ENCODE measurements around the gene CPT1A. TPM values are rescaled to one million over a fixed set of nuclear protein-coding genes. Genes with fewer than 3 reads are reported as not detected.

Gene CPT1A
- polyA plus RNA-seq, 1 donor (not counting 4 experiments of a cell fraction or from before 2014, with no cell fraction given) = 12.9 TPM

DNA sequence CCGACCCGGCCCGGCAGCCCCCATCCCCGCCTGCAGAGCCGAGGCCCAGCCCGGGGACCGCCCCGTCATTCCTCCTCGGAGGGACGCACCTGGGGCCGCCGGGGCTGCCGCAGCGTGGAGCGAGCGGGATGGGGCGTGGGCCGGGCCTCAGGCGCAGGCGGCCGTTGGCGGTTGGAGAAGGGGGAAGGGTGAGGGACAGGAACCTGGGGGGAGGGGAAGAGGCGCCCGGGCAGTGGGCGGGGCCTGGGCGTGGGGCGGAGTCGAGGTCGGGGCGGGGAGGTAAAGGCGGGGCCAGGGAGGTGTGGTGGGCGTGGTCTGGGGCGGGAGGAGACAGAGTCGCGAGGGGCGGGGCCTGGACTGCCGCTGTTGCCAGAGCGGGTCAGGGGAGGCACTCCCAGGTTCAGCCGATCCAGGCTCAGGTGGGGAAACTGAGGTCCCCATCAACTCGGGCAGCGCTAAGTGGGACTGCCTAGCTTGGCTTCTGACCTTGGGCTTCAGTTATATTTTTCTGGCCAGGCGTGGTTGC, 90.3 kb downstream of the CPT1A start, which contains the start of gene TESMIN:
Gene TESMIN, minus strand, starts transcription at position 190 of the 526 bp plus-strand sequence. CDS start 860 bp downstream, outside the sequence.
- FAIRE-seq = no peak
- dilution Hi-C loops (cut with MboI; ENCODE audit: extremely low pct_ligation_motif_present, low sequenced_read_pairs) = no loop called here
- H4K20me1 ChIP-seq (ENCODE audit: control insufficient read depth, extremely low read depth, insufficient read depth, low read length) = no peaks in the 10 kb centered on the region
- no peak within 1 kb of the TSS for H2AFZ ChIP-seq (ENCODE audit: control insufficient read depth, low read length)
- no peaks in the 10 kb centered on the region for H3K79me2 ChIP-seq (ENCODE audit: control insufficient read depth, insufficient read depth, low read length)
- H3K36me3 ChIP-seq (ENCODE audit: control insufficient read depth in 2 of 2, extremely low read depth in 1 of 2, insufficient read depth in 2 of 2, low read length in 2 of 2) = peaks cover 0 to 2% of the 10 kb centered on the region in 2 experiments
- H3K9me1 ChIP-seq (ENCODE audit: control insufficient read depth, extremely low read depth, insufficient read depth, low read length) = no peaks in the 10 kb centered on the region
- TF ChIP-seq, protein P1, sequence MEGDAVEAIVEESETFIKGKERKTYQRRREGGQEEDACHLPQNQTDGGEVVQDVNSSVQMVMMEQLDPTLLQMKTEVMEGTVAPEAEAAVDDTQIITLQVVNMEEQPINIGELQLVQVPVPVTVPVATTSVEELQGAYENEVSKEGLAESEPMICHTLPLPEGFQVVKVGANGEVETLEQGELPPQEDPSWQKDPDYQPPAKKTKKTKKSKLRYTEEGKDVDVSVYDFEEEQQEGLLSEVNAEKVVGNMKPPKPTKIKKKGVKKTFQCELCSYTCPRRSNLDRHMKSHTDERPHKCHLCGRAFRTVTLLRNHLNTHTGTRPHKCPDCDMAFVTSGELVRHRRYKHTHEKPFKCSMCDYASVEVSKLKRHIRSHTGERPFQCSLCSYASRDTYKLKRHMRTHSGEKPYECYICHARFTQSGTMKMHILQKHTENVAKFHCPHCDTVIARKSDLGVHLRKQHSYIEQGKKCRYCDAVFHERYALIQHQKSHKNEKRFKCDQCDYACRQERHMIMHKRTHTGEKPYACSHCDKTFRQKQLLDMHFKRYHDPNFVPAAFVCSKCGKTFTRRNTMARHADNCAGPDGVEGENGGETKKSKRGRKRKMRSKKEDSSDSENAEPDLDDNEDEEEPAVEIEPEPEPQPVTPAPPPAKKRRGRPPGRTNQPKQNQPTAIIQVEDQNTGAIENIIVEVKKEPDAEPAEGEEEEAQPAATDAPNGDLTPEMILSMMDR (optimal IDR thresholded peaks at IDR 0.05 in 1 of 3, IDR thresholded peaks at IDR 0.05 in 1 of 3, conservative IDR thresholded peaks at IDR 0.05 in 1 of 3; ENCODE audit: extremely low read depth in 1 of 3, insufficient read depth in 2 of 3, low read length in 3 of 3) = no peak
- no peak for TF ChIP-seq EZH2 (IDR thresholded peaks at IDR 0.05; ENCODE audit: low read length)
- no peak within 1 kb of the TSS for H3K27ac ChIP-seq (ENCODE audit: control insufficient read depth, insufficient read depth, low read length)
- H3K4me2 ChIP-seq (ENCODE audit: control insufficient read depth, extremely low read depth, insufficient read depth, low read depth, low read length) = peak within 1 kb of the TSS; percentile 35
- peak; percentile 58 for DNase-seq (ENCODE audit: low read depth, low spot score)
- H3K9ac ChIP-seq (ENCODE audit: control insufficient read depth, extremely low read depth, insufficient read depth, low read length) = peak within 1 kb of the TSS; percentile 67
- peak within 1 kb of the TSS in 2 of 3 experiments; percentile 40 to 50 for H3K4me3 ChIP-seq (ENCODE audit: control insufficient read depth in 2 of 3, extremely low read depth in 1 of 3, insufficient read depth in 2 of 3, low read depth in 1 of 3, low read length in 3 of 3)
- no peaks in the 10 kb centered on the region for H3K9me3 ChIP-seq (ENCODE audit: control insufficient read depth, low read depth, low read length)
- no peaks in the 10 kb centered on the region for H3K27me3 ChIP-seq (ENCODE audit: control insufficient read depth, extremely low read depth, insufficient read depth, low read length)
- H3K4me1 ChIP-seq (ENCODE audit: control insufficient read depth, extremely low read depth, insufficient read depth, low read length) = no peaks in the 10 kb centered on the region

DNA sequence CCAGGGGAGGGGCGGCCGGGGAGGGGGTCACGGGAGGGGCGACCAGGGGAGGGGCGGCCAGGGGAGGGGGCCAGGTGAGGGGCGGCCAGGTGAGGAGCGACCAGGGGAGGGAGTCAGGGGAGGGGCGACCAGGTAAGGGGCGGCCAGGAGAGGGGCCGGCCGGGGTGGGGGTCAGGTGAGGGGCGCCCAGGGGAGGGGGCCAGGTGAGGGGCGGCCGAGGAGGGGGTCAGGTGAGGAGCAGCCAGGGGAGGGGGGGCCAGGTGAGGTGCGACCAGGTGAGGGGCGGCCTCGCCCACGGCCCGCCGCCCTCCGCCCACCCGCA, 90.8 kb downstream of the CPT1A start:
- H3K4me2 ChIP-seq (ENCODE audit: control insufficient read depth, extremely low read depth, insufficient read depth, low read depth, low read length) = peak overlapping the region; percentile 20

More for the DNA sequence above, 90.8 kb downstream of the CPT1A start:
- TF ChIP-seq, protein P1 (optimal IDR thresholded peaks at IDR 0.05 in 1 of 3, IDR thresholded peaks at IDR 0.05 in 1 of 3, conservative IDR thresholded peaks at IDR 0.05 in 1 of 3; ENCODE audit: extremely low read depth in 1 of 3, insufficient read depth in 2 of 3, low read length in 3 of 3) = no peak
- Histone ChIP-seq H3K9ac (ENCODE audit: control insufficient read depth, extremely low read depth, insufficient read depth, low read length) (peak overlapping the region; percentile 67), H3K27ac (ENCODE audit: control insufficient read depth, insufficient read depth, low read length) (no peak overlapping the region), H3K9me1 (ENCODE audit: control insufficient read depth, extremely low read depth, insufficient read depth, low read length) (no peaks in the 10 kb centered on the region), H3K27me3 (ENCODE audit: control insufficient read depth, extremely low read depth, insufficient read depth, low read length) (no peaks in the 10 kb centered on the region), H3K79me2 (ENCODE audit: control insufficient read depth, insufficient read depth, low read length) (no peaks in the 10 kb centered on the region), H3K36me3 (ENCODE audit: control insufficient read depth in 2 of 2, extremely low read depth in 1 of 2, insufficient read depth in 2 of 2, low read length in 2 of 2) (no peaks in the 10 kb centered on the region), H3K9me3 (ENCODE audit: control insufficient read depth, low read depth, low read length) (no peaks in the 10 kb centered on the region), H2AFZ (ENCODE audit: control insufficient read depth, low read length) (no peak overlapping the region), H4K20me1 (ENCODE audit: control insufficient read depth, extremely low read depth, insufficient read depth, low read length) (no peaks in the 10 kb centered on the region), H3K4me1 (ENCODE audit: control insufficient read depth, extremely low read depth, insufficient read depth, low read length) (no peaks in the 10 kb centered on the region), H3K4me3 (ENCODE audit: control insufficient read depth in 2 of 3, extremely low read depth in 1 of 3, insufficient read depth in 2 of 3, low read depth in 1 of 3, low read length in 3 of 3) (peak overlapping the region in 2 of 3 experiments; percentile 40 to 50)
- dilution Hi-C loops (cut with MboI; ENCODE audit: extremely low pct_ligation_motif_present, low sequenced_read_pairs) = no loop called here
- DNase-seq (ENCODE audit: low read depth, low spot score) = no peak
- no peak for FAIRE-seq
